Airway epithelial cell (primary cell): ENCODE results near the gene ZNF420. TPM values are rescaled to one million over a fixed set of nuclear protein-coding genes. Genes with fewer than 3 reads are reported as not detected.

ENCODE experiments used
- total RNA-seq: library from RNA; depleted of rRNA; stranded (reverse); fragments of >200 nt; gene quantifications from 2 replicates; pipeline ENCODE4 v1.2.3, GENCODE V29; 2015

ZNF420 gene
- 2.1 and 3.0 TPM in 2 replicates for total RNA-seq

GRCh38 chr19:37077934-37078716, at the start of gene ZNF420:
ZNF420 (plus strand) TSS chr19:37078433; CDS start chr19:37089119, 10,686 bp downstream.

DNA sequence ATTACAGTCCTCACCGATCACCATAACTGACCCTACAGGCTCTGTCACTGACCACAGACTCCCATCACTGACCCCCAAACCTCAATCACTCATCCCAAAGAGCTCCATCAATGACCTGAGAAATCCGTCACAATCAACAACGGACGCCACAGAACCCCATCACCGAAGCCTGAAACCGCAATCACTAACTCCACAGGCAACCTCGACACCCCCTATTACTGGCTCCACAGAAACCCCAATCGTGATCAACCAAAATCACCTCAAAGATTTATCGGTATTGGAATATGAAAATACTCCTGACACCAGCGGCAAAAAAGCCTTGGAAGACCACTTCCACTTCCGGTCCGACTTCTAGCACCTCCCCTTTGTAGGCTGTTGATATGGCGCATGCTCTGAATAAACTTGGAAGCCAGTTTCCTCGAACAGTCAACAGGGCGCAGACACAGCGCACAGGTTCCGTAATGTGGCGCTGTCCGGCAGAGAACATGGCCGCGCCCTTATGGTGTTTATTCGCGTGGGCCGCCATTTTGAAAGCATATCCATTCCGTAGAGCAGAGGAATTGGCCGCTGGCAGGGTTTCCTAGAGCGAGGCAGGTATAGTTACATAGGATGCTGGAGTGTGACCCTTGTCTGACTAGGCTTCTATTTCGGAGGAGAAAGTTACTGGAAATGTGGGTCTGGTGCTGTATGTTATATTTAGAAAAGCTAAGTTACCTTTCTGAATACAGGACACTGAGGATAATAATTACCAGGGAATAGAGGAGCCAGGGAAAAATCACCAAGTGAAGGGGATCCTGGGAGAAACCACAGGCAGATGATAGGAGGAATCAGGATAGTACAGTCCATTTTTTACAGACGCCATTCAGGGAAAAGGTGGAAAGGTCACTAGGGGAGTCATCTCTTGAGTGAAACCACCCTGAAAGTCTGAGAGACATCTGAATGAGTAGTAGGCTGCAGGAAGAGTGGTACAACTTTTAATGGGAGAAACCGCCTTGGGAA, 94.4 kb downstream of the ZNF420 start, which contains the start of gene ZNF585A:
TSS of gene ZNF585A (minus strand) at position 328 of the 999 bp plus-strand sequence. CDS start 2,785 bp downstream, outside the sequence.

Other genes starting within 250 kb of the ZNF420 start
- 1.9 and 6.2 TPM in 2 replicates for gene ZNF790, start 240.0 kb upstream of the ZNF420 start, total RNA-seq
- 1.2 and 2.2 TPM in 2 replicates for gene ZNF345, start 227.6 kb upstream of the ZNF420 start, total RNA-seq
- gene ZNF829, start 162.1 kb upstream of the ZNF420 start, total RNA-seq, result 0.51 and 1.8 TPM in 2 replicates
- gene ZNF568, start 162.1 kb upstream of the ZNF420 start, total RNA-seq, result 1.2 and 2.8 TPM in 2 replicates
- 6.3 and 10.5 TPM in 2 replicates for gene ZNF585A, start 94.3 kb downstream of the ZNF420 start, total RNA-seq
- 7.2 and 8.5 TPM in 2 replicates for gene ZNF585B, start 132.1 kb downstream of the ZNF420 start, total RNA-seq
- gene ZNF383, start 139.8 kb downstream of the ZNF420 start, total RNA-seq, result 2.8 and 3.8 TPM in 2 replicates